Erythroblast (primary cell): Measurements from ENCODE around the gene MAPRE3.

Source experiments
- GATA1 ChIP-seq: IDR thresholded peaks from 2 replicates; pipeline ENCODE4 v1.6.1; 2011; ENCODE audit warnings: low read depth, mild to moderate bottlenecking, control low read depth, low read length, moderate library complexity
- POLR2A ChIP-seq: IDR thresholded peaks from 2 replicates; pipeline ENCODE4 v1.6.1; 2011; ENCODE audit warnings: mild to moderate bottlenecking, low read length

- TF ChIP-seq POLR2A: no peak
- no peak for TF ChIP-seq GATA1
Measured at GRCh38 chr2:27051902-27052645, 81.6 kb downstream of the MAPRE3 start.
